BJ (cell line): ENCODE data around the gene ABO. TPM values are rescaled to one million over a fixed set of nuclear protein-coding genes. Genes with fewer than 3 reads are reported as not detected.
"Not testable (repeated sequence)": the region's sequence is repeated elsewhere in the genome, so short reads cannot be mapped to it uniquely, and the experiment has no call there.

Experiments
- CTCF ChIA-PET: fragments of 350-600 bp; formaldehyde crosslinking; extraction: SDS; loops from one replicate; lab custom pipeline; 2021; ENCODE audit warnings: antibody characterized with exemption, inconsistent platforms; lab: Yijun Ruan, JAX
- POLR2A ChIA-PET: fragments of 300-600 bp; sonication (Branson Sonifier 250); formaldehyde crosslinking; extraction: SDS; loops from one replicate; lab custom pipeline; 2021; ENCODE audit warnings: antibody characterized with exemption; lab: Charles Lee
- DNase-seq: peaks from one replicate; pipeline ENCODE4 v3.0.0-alpha.2; 2011; ENCODE audit warnings: low read depth
- H3K27me3 ChIP-seq: 2 replicates; pipeline ENCODE4 v1.6.0; 2011; ENCODE audit warnings: low read length; ENCODE audit not compliant: control insufficient read depth, insufficient read depth
- H3K36me3 ChIP-seq: 2 replicates; pipeline ENCODE4 v1.5.1; 2011; ENCODE audit warnings: low read length; ENCODE audit not compliant: control insufficient read depth, insufficient read depth
- H3K4me3 ChIP-seq: 2 replicates; pipeline ENCODE4 v1.5.1; 2011; ENCODE audit warnings: low read depth, mild to moderate bottlenecking, control low read depth, low read length
- CTCF ChIP-seq: IDR thresholded peaks from 2 replicates; pipeline ENCODE4 v1.5.1; 2011; ENCODE audit warnings: low read depth, mild to moderate bottlenecking, control low read depth, inconsistent platforms, low read length, moderate library complexity; ENCODE audit not compliant: insufficient read depth
- polyA plus RNA-seq: library from polyadenylated mRNA; depleted of rRNA; stranded (reverse); fragments of >200 nt; gene quantifications from 2 replicates; pipeline ENCODE4 v1.2.3, GENCODE V29; 2011

Gene ABO
- polyA plus RNA-seq, 1 experiment = not detected

- Histone ChIP-seq H3K27me3 (peaks cover 1% of the 10 kb centered on the region; the same call in 1 of the 2 replicates), H3K4me3 (no peak overlapping the region), H3K36me3 (no peaks in the 10 kb centered on the region)
- no peak for TF ChIP-seq CTCF
- CTCF ChIA-PET = interaction anchor here (1.0 kb wide), 1 partner anchor 13 kb away, joined by 3 read pairs; no protein-coding TSS in a partner anchor
- POLR2A ChIA-PET = no interaction called here
- no peak for DNase-seq
Measured at GRCh38 chr9:133252301-133253020, 22.5 kb downstream of the ABO start.

GRCh38 chr9:133251773-133252172 lies 23.2 kb downstream of the ABO start:
- no peaks in the 10 kb centered on the region for H3K36me3 ChIP-seq
- ChIA-PET CTCF (no interaction called here), POLR2A (no interaction called here)
- no peak for TF ChIP-seq CTCF
- H3K27me3 ChIP-seq = peaks cover 5% of the 10 kb centered on the region
- no peak for DNase-seq
- H3K4me3 ChIP-seq = no peak overlapping the region

GRCh38 chr9:133251221-133251620 lies 23.8 kb downstream of the ABO start:
- H3K4me3 ChIP-seq, POLR2A ChIA-PET, CTCF ChIA-PET, H3K36me3 ChIP-seq, H3K27me3 ChIP-seq, DNase-seq: not testable (repeated sequence)

GRCh38 chr9:133250741-133251170 lies 24.2 kb downstream of the ABO start:
- H3K36me3 ChIP-seq = no peaks in the 10 kb centered on the region
- DNase-seq = no peak
- H3K27me3 ChIP-seq = peaks cover 8% of the 10 kb centered on the region
- TF ChIP-seq CTCF = no peak
- H3K4me3 ChIP-seq = no peak overlapping the region
- POLR2A ChIA-PET = no interaction called here
- CTCF ChIA-PET = no interaction called here

- Histone ChIP-seq H3K27me3 (peaks cover 8% of the 10 kb centered on the region), H3K4me3 (no peak overlapping the region), H3K36me3 (no peaks in the 10 kb centered on the region)
- ChIA-PET POLR2A (no interaction called here), CTCF (no interaction called here)
- no peak for DNase-seq
- TF ChIP-seq CTCF = no peak
Measured at GRCh38 chr9:133249337-133249736, 25.7 kb downstream of the ABO start.
